Uterus (tissue), 2 donors: Measurements from ENCODE around the gene NLK.
"Not testable (repeated sequence)": the region's sequence is repeated elsewhere in the genome, so short reads cannot be mapped to it uniquely, and the experiment has no call there.

Experiments used
- POLR2A ChIP-seq, 2 donors: fragments of 450-650 bp; IDR thresholded peaks; one replicate each; pipeline ENCODE4 v1.6.1; 2016; ENCODE audit warnings: antibody characterized with exemption in 2 of 2, mild to moderate bottlenecking in 1 of 2, moderate library complexity in 1 of 2
- TF ChIP-seq, protein P1 (sequence below), 4 experiments: fragments of 200-600 bp in 2 of 4; fragments of 450-650 bp in 2 of 4; sonication (generic) in 2 of 4; IDR thresholded peaks; one replicate each; pipeline ENCODE4 v1.5.1; 2016 to 2019; ENCODE audit warnings: antibody characterized with exemption in 4 of 4, mild to moderate bottlenecking in 2 of 4, moderate library complexity in 1 of 4

DNA sequence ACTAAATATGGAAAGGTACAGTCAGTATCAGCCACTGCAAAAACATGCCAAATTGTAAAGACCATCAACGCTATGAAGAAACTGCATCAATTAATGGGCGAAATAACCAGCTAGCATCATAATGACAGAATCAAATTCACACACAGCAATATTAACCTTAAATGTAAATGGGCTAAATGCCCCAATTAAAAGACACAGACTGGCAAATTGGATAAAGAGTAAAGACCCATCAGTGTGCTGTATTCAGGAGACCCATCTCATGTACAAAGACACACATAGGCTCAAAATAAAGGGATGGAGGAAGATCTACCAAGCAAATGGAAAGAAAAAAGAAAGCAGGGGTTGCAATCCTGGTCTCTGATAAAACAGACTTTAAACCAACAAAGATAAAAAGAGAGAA, 171.1 kb downstream of the NLK start:
- TF ChIP-seq POLR2A (IDR thresholded peaks at IDR 0.05) = not testable (repeated sequence)
- TF ChIP-seq, protein P1, sequence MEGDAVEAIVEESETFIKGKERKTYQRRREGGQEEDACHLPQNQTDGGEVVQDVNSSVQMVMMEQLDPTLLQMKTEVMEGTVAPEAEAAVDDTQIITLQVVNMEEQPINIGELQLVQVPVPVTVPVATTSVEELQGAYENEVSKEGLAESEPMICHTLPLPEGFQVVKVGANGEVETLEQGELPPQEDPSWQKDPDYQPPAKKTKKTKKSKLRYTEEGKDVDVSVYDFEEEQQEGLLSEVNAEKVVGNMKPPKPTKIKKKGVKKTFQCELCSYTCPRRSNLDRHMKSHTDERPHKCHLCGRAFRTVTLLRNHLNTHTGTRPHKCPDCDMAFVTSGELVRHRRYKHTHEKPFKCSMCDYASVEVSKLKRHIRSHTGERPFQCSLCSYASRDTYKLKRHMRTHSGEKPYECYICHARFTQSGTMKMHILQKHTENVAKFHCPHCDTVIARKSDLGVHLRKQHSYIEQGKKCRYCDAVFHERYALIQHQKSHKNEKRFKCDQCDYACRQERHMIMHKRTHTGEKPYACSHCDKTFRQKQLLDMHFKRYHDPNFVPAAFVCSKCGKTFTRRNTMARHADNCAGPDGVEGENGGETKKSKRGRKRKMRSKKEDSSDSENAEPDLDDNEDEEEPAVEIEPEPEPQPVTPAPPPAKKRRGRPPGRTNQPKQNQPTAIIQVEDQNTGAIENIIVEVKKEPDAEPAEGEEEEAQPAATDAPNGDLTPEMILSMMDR (IDR thresholded peaks at IDR 0.05) = not testable (repeated sequence)
